ENCODE results near the gene MDM1. TPM values are rescaled to one million over a fixed set of nuclear protein-coding genes. Genes with fewer than 3 reads are reported as not detected.

Gene MDM1
- total RNA-seq, 1 experiment from 2014 or later = 22.2 TPM

GRCh38 chr12:68325966-68326365, 6.2 kb downstream of the MDM1 start:
- BruUV-seq (replicated peaks) = no TSS peak
- no peaks in the 10 kb centered on the region for H3K36me3 Mint-ChIP-seq (ENCODE audit: insufficient read depth, unreplicated experiment)
- no peak overlapping the region for H3K4me3 ChIP-seq (ENCODE audit: low read depth, low read length)
- intact Hi-C loops (cut with micrococcal nuclease; ENCODE audit: unreplicated experiment) = no loop called here
- H3K36me3 ChIP-seq (ENCODE audit: control insufficient read depth, insufficient read depth, low read length) = no peaks in the 10 kb centered on the region
- H3K9me3 Mint-ChIP-seq (ENCODE audit: unreplicated experiment) = no peaks in the 10 kb centered on the region
- ChIA-PET CTCF (no interaction called here), POLR2A (no interaction called here)
- no peaks in the 10 kb centered on the region for H3K4me1 Mint-ChIP-seq (ENCODE audit: low read depth, unreplicated experiment)
- 0 out of 2 replicates have a peak, but pooled peaks cover 5% of the 10 kb centered on the region for H3K4me1 ChIP-seq
- H3K4me3 Mint-ChIP-seq (ENCODE audit: unreplicated experiment) = no peak overlapping the region
- H3K27me3 ChIP-seq (replicated peaks; ENCODE audit: control insufficient read depth, insufficient read depth, low read length) = no peaks in the 10 kb centered on the region
- H3K27ac Mint-ChIP-seq (ENCODE audit: unreplicated experiment) = no peak overlapping the region
- TF ChIP-seq CTCF (IDR thresholded peaks at IDR 0.05; ENCODE audit: insufficient read depth in 1 of 2, low read depth in 1 of 2, low read length in 1 of 2, severe bottlenecking in 1 of 2, unreplicated experiment in 1 of 2) = no peak
- no peaks in the 10 kb centered on the region for H3K9me3 ChIP-seq
- DNase-seq = no peak
- H3K27me3 Mint-ChIP-seq (ENCODE audit: insufficient read depth, unreplicated experiment) = no peaks in the 10 kb centered on the region

GRCh38 chr12:68324531-68324930, 7.6 kb downstream of the MDM1 start:
- Histone ChIP-seq H3K4me1 (no peaks in the 10 kb centered on the region), H3K4me3 (ENCODE audit: low read depth, low read length) (no peak overlapping the region), H3K27me3 (replicated peaks; ENCODE audit: control insufficient read depth, insufficient read depth, low read length) (no peaks in the 10 kb centered on the region), H3K36me3 (ENCODE audit: control insufficient read depth, insufficient read depth, low read length) (no peaks in the 10 kb centered on the region), H3K9me3 (no peaks in the 10 kb centered on the region)
- no TSS peak for BruUV-seq (replicated peaks)
- ChIA-PET POLR2A (no interaction called here), CTCF (no interaction called here)
- Mint-ChIP-seq H3K4me1 (ENCODE audit: low read depth, unreplicated experiment) (no peaks in the 10 kb centered on the region), H3K27me3 (ENCODE audit: insufficient read depth, unreplicated experiment) (no peaks in the 10 kb centered on the region), H3K9me3 (ENCODE audit: unreplicated experiment) (no peaks in the 10 kb centered on the region), H3K36me3 (ENCODE audit: insufficient read depth, unreplicated experiment) (no peaks in the 10 kb centered on the region), H3K27ac (ENCODE audit: unreplicated experiment) (no peak overlapping the region), H3K4me3 (ENCODE audit: unreplicated experiment) (no peak overlapping the region)
- no peak for DNase-seq
- no peak for TF ChIP-seq CTCF (IDR thresholded peaks at IDR 0.05; ENCODE audit: insufficient read depth in 1 of 2, low read depth in 1 of 2, low read length in 1 of 2, severe bottlenecking in 1 of 2, unreplicated experiment in 1 of 2)
- intact Hi-C loops (cut with micrococcal nuclease; ENCODE audit: unreplicated experiment) = no loop called here

GRCh38 chr12:68321140-68321539, 11.0 kb downstream of the MDM1 start:
- no peaks in the 10 kb centered on the region for H3K9me3 Mint-ChIP-seq (ENCODE audit: unreplicated experiment)
- ChIA-PET POLR2A (no interaction called here), CTCF (no interaction called here)
- intact Hi-C loops (cut with micrococcal nuclease; ENCODE audit: unreplicated experiment) = no loop called here
- no peaks in the 10 kb centered on the region for H3K36me3 Mint-ChIP-seq (ENCODE audit: insufficient read depth, unreplicated experiment)
- H3K27ac Mint-ChIP-seq (ENCODE audit: unreplicated experiment) = no peak overlapping the region
- Histone ChIP-seq H3K36me3 (ENCODE audit: control insufficient read depth, insufficient read depth, low read length) (no peaks in the 10 kb centered on the region), H3K4me1 (no peaks in the 10 kb centered on the region), H3K4me3 (ENCODE audit: low read depth, low read length) (no peak overlapping the region), H3K9me3 (no peaks in the 10 kb centered on the region), H3K27me3 (replicated peaks; ENCODE audit: control insufficient read depth, insufficient read depth, low read length) (no peaks in the 10 kb centered on the region)
- no peaks in the 10 kb centered on the region for H3K4me1 Mint-ChIP-seq (ENCODE audit: low read depth, unreplicated experiment)
- TF ChIP-seq CTCF (IDR thresholded peaks at IDR 0.05; ENCODE audit: insufficient read depth in 1 of 2, low read depth in 1 of 2, low read length in 1 of 2, severe bottlenecking in 1 of 2, unreplicated experiment in 1 of 2) = no peak
- H3K27me3 Mint-ChIP-seq (ENCODE audit: insufficient read depth, unreplicated experiment) = no peaks in the 10 kb centered on the region
- no TSS peak for BruUV-seq (replicated peaks)
- no peak overlapping the region for H3K4me3 Mint-ChIP-seq (ENCODE audit: unreplicated experiment)
- DNase-seq = no peak
